Smooth muscle cell (in vitro differentiated cells): ENCODE results near the gene CARHSP1. TPM values are rescaled to one million over a fixed set of nuclear protein-coding genes. Genes with fewer than 3 reads are reported as not detected.

Source experiments
- DNase-seq: peaks from one replicate; lab custom pipeline; 2025; ENCODE audit not compliant: unreplicated experiment; lab: John Stamatoyannopoulos, UW
- H2AFZ ChIP-seq: fragments of 200-600 bp; sonication (generic); 2 replicates; pipeline ENCODE4 v1.6.0; 2016; ENCODE audit warnings: antibody characterized with exemption, low read depth, mild to moderate bottlenecking
- H3F3A ChIP-seq: fragments of 200-600 bp; sonication (generic); 2 replicates; pipeline ENCODE4 v1.6.0; 2017; ENCODE audit warnings: antibody characterized with exemption, low read depth
- H3K27ac ChIP-seq: fragments of 200-600 bp; sonication (generic); 2 replicates; pipeline ENCODE4 v1.5.1; 2016; ENCODE audit warnings: low read depth, mild to moderate bottlenecking
- H3K27me3 ChIP-seq: fragments of 200-600 bp; sonication (generic); 2 replicates; pipeline ENCODE4 v1.6.1; 2016; ENCODE audit warnings: low read depth, mild to moderate bottlenecking
- H3K36me3 ChIP-seq: fragments of 200-600 bp; sonication (generic); 2 replicates; pipeline ENCODE4 v1.5.1; 2016; ENCODE audit warnings: low read depth
- H3K4me1 ChIP-seq: fragments of 200-600 bp; sonication (generic); 2 replicates; pipeline ENCODE4 v1.5.1; 2016; ENCODE audit warnings: low read depth
- H3K4me2 ChIP-seq: fragments of 200-600 bp; sonication (generic); 2 replicates; pipeline ENCODE4 v1.6.0; 2016; ENCODE audit warnings: mild to moderate bottlenecking
- H3K4me3 ChIP-seq: fragments of 200-600 bp; sonication (generic); 2 replicates; pipeline ENCODE4 v1.5.1; 2016; ENCODE audit warnings: mild to moderate bottlenecking
- H3K79me2 ChIP-seq: fragments of 200-600 bp; sonication (generic); 2 replicates; pipeline ENCODE4 v1.6.0; 2016; ENCODE audit warnings: low read depth, mild to moderate bottlenecking
- H3K9ac ChIP-seq: fragments of 200-600 bp; sonication (generic); 2 replicates; pipeline ENCODE4 v1.6.0; 2016; ENCODE audit warnings: low read depth
- H3K9me3 ChIP-seq: fragments of 200-600 bp; sonication (generic); replicated peaks from 2 replicates; pipeline ENCODE4 v1.5.1; 2016; ENCODE audit warnings: low read depth
- H4K20me1 ChIP-seq: fragments of 200-600 bp; sonication (generic); 2 replicates; pipeline ENCODE4 v1.6.0; 2016; ENCODE audit warnings: low read depth
- CTCF ChIP-seq: fragments of 200-600 bp; sonication (generic); IDR thresholded peaks from 2 replicates; pipeline ENCODE4 v1.5.1; 2017; ENCODE audit warnings: borderline replicate concordance, mild to moderate bottlenecking, antibody characterized with exemption; ENCODE audit not compliant: insufficient read depth, poor library complexity, severe bottlenecking
- WGBS: methylation state at CpG from one replicate; pipeline ENCODE4 v1.1.7; 2016; ENCODE audit warnings: low lambda C conversion rate; 5-methylcytosine and 5-hydroxymethylcytosine counted together
- polyA plus RNA-seq: library from polyadenylated mRNA; unstranded; fragments of >200 nt; fragmentation: Nextera tagmentation; extraction: Ambion mirVana; gene quantifications from 2 replicates; pipeline ENCODE4 v1.2.1, GENCODE V29; 2016
- total RNA-seq: library from RNA; depleted of rRNA; stranded (reverse); fragments of >200 nt; gene quantifications from 2 replicates; pipeline ENCODE4 v1.2.3, GENCODE V29; 2014

CARHSP1 gene
- total and polyA plus RNA-seq, 2 experiments from 2014 or later: 62.6 to 94.0 TPM

DNA sequence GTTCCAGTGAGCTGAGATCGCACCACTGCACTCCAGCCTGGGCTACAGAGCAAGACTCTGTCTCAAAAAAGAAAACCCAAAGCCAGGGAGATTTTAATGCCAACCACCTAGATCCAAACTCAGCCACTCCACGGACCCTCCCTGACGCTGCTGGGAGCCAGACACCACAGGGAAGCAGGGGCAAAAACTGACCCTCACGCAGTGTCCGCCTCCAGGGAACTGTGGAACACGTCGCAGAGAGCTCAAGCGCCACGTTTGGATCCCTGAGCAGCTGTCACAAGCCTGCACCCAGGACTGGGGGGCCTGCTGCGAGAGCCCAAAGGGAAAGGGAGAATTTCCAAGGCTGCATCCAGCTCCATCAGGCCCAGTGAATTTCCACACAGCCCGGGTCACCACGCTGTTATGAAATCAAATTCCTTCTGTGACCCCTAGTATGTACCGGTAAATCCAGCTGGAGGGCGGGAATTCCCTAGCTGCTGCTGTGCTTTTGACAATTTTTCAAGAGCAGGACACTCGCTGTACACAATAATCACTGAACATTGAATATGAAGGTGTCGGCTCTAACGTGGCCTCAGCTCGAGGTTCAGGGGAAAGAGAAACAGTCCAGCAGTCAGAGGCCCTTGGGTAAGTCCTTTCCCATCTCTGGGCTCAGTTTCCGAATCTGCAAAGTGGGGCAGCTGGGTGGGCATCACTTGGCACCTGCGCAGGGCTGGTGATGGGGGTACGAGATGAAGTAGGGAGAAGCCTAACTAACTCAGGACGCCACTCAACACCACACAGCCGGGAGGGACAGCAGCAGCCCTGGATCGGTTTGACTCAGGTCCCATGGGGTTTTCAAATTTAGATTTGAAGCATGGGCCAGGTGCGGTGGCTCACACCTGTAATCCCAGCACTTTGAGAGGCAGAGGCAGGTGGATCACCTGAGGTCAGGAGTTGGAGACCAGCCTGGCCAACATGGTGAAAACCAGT is 8.6 kb downstream of the CARHSP1 start:
- DNase-seq: no peak
- peaks cover 19% of the 10 kb centered on the region for H3F3A ChIP-seq
- no peak overlapping the region for H3K9ac ChIP-seq
- H3K27ac ChIP-seq: no peak overlapping the region
- peaks cover 8% of the 10 kb centered on the region for H3K4me1 ChIP-seq
- no peak overlapping the region for H3K4me2 ChIP-seq
- H3K27me3 ChIP-seq: no peaks in the 10 kb centered on the region
- H3K79me2 ChIP-seq: peaks cover 49% of the 10 kb centered on the region
- peaks cover 96% of the 10 kb centered on the region for H4K20me1 ChIP-seq
- WGBS: 74% methylated on average over 23 of the region's 25 CpGs
- H3K4me3 ChIP-seq: no peak overlapping the region
- no peak overlapping the region for H2AFZ ChIP-seq
- TF ChIP-seq CTCF: no peak
- H3K36me3 ChIP-seq: peaks cover 4% of the 10 kb centered on the region
- no peaks in the 10 kb centered on the region for H3K9me3 ChIP-seq

DNA sequence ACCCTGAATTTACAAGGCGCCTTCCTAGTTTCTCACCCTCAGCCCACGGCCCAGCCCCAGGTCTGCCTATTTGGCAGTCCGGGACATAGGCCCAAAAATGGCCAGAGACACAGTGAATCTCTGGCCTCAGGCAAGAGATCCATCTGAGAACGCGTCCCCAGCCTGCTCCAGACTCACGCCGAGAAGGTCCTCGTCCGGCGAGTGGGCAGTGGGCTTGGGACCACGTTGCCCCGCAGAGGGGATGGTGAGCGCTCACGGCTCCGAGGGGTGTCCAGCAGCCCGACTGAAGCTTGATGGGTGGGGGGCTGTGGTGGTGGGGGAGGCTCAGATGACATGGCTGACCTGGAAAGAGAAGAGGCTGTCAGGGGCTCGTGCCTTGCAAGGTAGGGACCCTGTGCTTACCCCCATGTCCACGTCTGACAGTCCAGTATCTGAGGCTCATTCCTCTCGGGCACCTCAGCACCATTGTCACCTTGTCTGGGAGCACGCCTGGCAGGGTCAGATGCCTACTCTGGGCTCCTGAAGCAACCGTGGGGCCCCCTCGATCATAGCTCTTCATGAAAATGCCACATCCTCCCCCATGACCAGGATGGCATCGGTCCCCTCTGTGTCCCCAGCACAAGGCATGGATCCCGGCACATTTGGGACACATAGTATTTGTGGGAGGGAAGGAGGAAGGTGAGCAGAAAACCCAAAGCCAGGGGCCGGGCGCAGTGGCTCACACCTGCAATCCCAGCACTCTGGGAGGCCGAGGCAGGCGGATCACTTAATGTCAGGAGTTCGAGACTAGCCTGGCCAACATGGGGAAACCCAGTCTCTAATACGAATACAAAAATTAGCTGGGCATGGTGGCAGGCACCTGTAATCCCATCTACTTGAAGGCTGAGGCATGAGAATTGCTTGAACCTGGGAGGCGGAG is 9.6 kb downstream of the CARHSP1 start:
- peaks cover 25% of the 10 kb centered on the region for H3F3A ChIP-seq
- TF ChIP-seq CTCF: no peak
- H3K4me2 ChIP-seq: no peak overlapping the region
- no peaks in the 10 kb centered on the region for H3K9me3 ChIP-seq
- no peak for DNase-seq
- peaks cover 96% of the 10 kb centered on the region for H4K20me1 ChIP-seq
- H3K27ac ChIP-seq: no peak overlapping the region
- H2AFZ ChIP-seq: no peak overlapping the region
- peaks cover 5% of the 10 kb centered on the region for H3K4me1 ChIP-seq
- H3K4me3 ChIP-seq: no peak overlapping the region
- peaks cover 39% of the 10 kb centered on the region for H3K79me2 ChIP-seq
- 96% methylated on average over 30 of the region's 31 CpGs for WGBS
- H3K27me3 ChIP-seq: no peaks in the 10 kb centered on the region
- peaks cover 4% of the 10 kb centered on the region for H3K36me3 ChIP-seq
- no peak overlapping the region for H3K9ac ChIP-seq

- Histone ChIP-seq H3K4me1 (no peaks in the 10 kb centered on the region), H3K4me3 (no peak overlapping the region), H3K9me3 (no peaks in the 10 kb centered on the region), H3K27ac (no peak overlapping the region), H3F3A (peaks cover 27% of the 10 kb centered on the region), H4K20me1 (peaks cover 95% of the 10 kb centered on the region), H3K9ac (no peak overlapping the region), H2AFZ (no peak overlapping the region), H3K79me2 (peaks cover 12% of the 10 kb centered on the region), H3K27me3 (no peaks in the 10 kb centered on the region), H3K4me2 (no peak overlapping the region), H3K36me3 (peaks cover 4% of the 10 kb centered on the region)
- TF ChIP-seq CTCF: no peak
- WGBS: 77% methylated on average over 5 of the region's 5 CpGs
- no peak for DNase-seq
These were observed 12.8 kb downstream of the CARHSP1 start for GRCh38 chr16:8855972-8856371.
